ENCODE data around the gene ZBED5.

- TF ChIP-seq ZNF274 (IDR thresholded peaks at IDR 0.05; ENCODE audit: low read depth, low read length): no peak
- TF ChIP-seq YY1 (IDR thresholded peaks at IDR 0.05; ENCODE audit: insufficient read depth, insufficient read length): no peak
- no peak for TF ChIP-seq SUZ12 (IDR thresholded peaks at IDR 0.05; ENCODE audit: extremely low read depth, insufficient read depth, insufficient read length)
Observed at GRCh38 chr11:10824888-10825287, 33.0 kb downstream of the ZBED5 start.
